AG09319 (cell line): ENCODE measurements around the gene WFDC1.

ENCODE experiments used
- DNase-seq: peaks from one replicate; pipeline ENCODE4 v3.0.0-alpha.2; 2010; ENCODE audit warnings: low read depth; ENCODE audit errors: extremely low read depth
- CTCF ChIP-seq: IDR thresholded peaks from 2 replicates; pipeline ENCODE4 v1.5.1; 2011; ENCODE audit warnings: low read depth, mild to moderate bottlenecking, inconsistent platforms, low read length, moderate library complexity

WFDC1 gene

GRCh38 chr16:84254062-84254461 lies 40.6 kb upstream of the WFDC1 start:
- TF ChIP-seq CTCF = no peak

GRCh38 chr16:84255050-84255810 lies 39.4 kb upstream of the WFDC1 start:
- no peak for TF ChIP-seq CTCF
- no peak for DNase-seq

More at GRCh38 chr16:84254062-84254461, 40.6 kb upstream of the WFDC1 start:
- DNase-seq = no peak

- no peak for TF ChIP-seq CTCF
- DNase-seq = no peak
Observed at GRCh38 chr16:84258266-84258665, 36.4 kb upstream of the WFDC1 start.

GRCh38 chr16:84259691-84260090 lies 35.0 kb upstream of the WFDC1 start:
- TF ChIP-seq CTCF = no peak
- DNase-seq = no peak

- no peak for DNase-seq
- no peak for TF ChIP-seq CTCF
Observed at GRCh38 chr16:84260766-84261554, 33.7 kb upstream of the WFDC1 start.

GRCh38 chr16:84262031-84262430 lies 32.6 kb upstream of the WFDC1 start:
- TF ChIP-seq CTCF = no peak
- no peak for DNase-seq

GRCh38 chr16:84262939-84263338 lies 31.7 kb upstream of the WFDC1 start:
- DNase-seq = no peak
- TF ChIP-seq CTCF = no peak
